Tibial nerve (tissue), 4 donors: ENCODE measurements around the gene PCBP3. TPM values are rescaled to one million over a fixed set of nuclear protein-coding genes. Genes with fewer than 3 reads are reported as not detected.
"Not testable (repeated sequence)": the region's sequence is repeated elsewhere in the genome, so short reads cannot be mapped to it uniquely, and the experiment has no call there.

Experiments
- DNase-seq, 2 donors: peaks; one replicate each; pipeline ENCODE4 v3.0.0-alpha.2; 2019; ENCODE audit warnings: low spot score in 2 of 2
- H3K27ac ChIP-seq, 4 donors: fragments of 200-600 bp; sonication (generic) in 3 of 4; one replicate each; pipeline ENCODE4 v1.5.1; 2017 to 2019; ENCODE audit warnings: mild to moderate bottlenecking in 1 of 4
- H3K27me3 ChIP-seq, 2 donors: fragments of 200-600 bp; sonication (generic) in 1 of 2; one replicate each; pipeline versions ENCODE4 v1.5.1 to v1.6.0; 2017 to 2019
- H3K36me3 ChIP-seq, 3 donors: fragments of 200-600 bp; sonication (generic); one replicate each; pipeline ENCODE4 v1.5.1; 2018 to 2019
- H3K4me1 ChIP-seq, 4 donors: fragments of 200-600 bp; sonication (generic) in 3 of 4; one replicate each; pipeline ENCODE4 v1.5.1; 2017 to 2019
- H3K4me3 ChIP-seq, 4 donors: fragments of 200-600 bp; sonication (generic) in 3 of 4; one replicate each; pipeline ENCODE4 v1.5.1; 2017 to 2019; ENCODE audit warnings: mild to moderate bottlenecking in 1 of 4, moderate library complexity in 1 of 4
- H3K9me3 ChIP-seq, 4 donors: fragments of 200-600 bp; sonication (generic) in 3 of 4; one replicate each; pipeline ENCODE4 v1.5.1; 2017 to 2019
- EP300 ChIP-seq, 2 donors: sonication (generic); formaldehyde crosslinking; IDR thresholded peaks; one replicate each; pipeline ENCODE4 v1.6.1; 2017; ENCODE audit warnings: antibody characterized with exemption in 2 of 2, mild to moderate bottlenecking in 1 of 2
- POLR2A ChIP-seq, 2 donors: fragments of 450-650 bp; IDR thresholded peaks; one replicate each; pipeline ENCODE4 v1.6.1; 2017; ENCODE audit warnings: antibody characterized with exemption in 2 of 2, mild to moderate bottlenecking in 2 of 2, moderate library complexity in 2 of 2
- WGBS, 2 donors: methylation state at CpG; one replicate each; pipeline ENCODE4 v1.1.5; 2018; 5-methylcytosine and 5-hydroxymethylcytosine counted together
- total RNA-seq, 4 donors: library from RNA; depleted of rRNA; stranded (reverse); fragments of >200 nt; gene quantifications; one replicate each; pipeline ENCODE4 v1.1.0, GENCODE V29; 2016
- TF ChIP-seq, protein P1 (sequence below), 5 experiments: fragments of 200-600 bp in 3 of 5; fragments of 450-650 bp in 2 of 5; sonication (generic) in 3 of 5; IDR thresholded peaks; one replicate each; pipeline ENCODE4 v1.5.1; 2016 to 2019; ENCODE audit warnings: antibody characterized with exemption in 5 of 5, mild to moderate bottlenecking in 3 of 5, moderate library complexity in 2 of 5

The PCBP3 gene
- total RNA-seq, 4 donors from 2014 or later = 4.2 to 13.4 (median 9.6) TPM

DNA sequence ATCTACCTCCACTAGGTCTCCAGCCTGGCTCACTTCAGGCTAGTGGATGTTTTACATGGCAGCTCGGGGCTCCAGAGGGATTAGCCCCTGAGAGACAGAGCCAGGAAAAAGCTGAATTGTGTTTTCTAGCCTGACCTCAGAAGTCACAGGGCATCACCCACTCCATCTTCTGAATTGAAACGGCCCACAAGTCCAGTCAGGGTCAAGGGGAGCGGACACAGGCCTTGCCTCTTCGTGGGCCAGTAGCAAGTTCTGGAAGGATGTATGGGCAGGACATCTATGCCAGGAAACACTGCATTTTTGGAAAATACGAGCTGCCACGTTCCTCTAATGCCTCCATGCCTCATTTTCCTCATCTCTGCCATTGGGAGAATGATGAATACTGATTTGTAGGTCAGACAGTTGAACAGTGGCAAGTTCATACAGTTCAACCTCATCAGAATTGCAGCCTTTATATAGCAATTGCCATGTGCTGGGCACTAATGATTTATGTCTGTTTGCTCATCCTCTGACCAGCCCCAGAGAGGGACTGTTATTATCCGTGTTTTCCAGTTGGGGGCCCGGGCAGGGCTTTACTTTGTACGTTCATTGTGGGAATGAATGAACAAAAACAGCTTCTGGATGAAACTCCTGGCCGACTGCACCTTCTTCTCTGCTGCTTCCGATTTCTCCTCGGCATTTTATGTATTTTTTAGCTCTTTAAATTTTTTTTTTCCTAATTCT lies 23.2 kb upstream of the PCBP3 start:
- no peak for DNase-seq
- Histone ChIP-seq H3K27ac (no peak overlapping the region), H3K27me3 (peaks cover 0 to 12% of the 10 kb centered on the region in 2 donors), H3K4me1 (no peaks in the 10 kb centered on the region), H3K36me3 (no peaks in the 10 kb centered on the region), H3K9me3 (peaks cover 0 to 9% (median 0%) of the 10 kb centered on the region in 4 donors), H3K4me3 (no peak overlapping the region)
- WGBS, 2 donors = 44 to 50% methylated on average over 12 of the region's 12 CpGs
- TF ChIP-seq POLR2A (IDR thresholded peaks at IDR 0.05) = no peak
- TF ChIP-seq, protein P1, sequence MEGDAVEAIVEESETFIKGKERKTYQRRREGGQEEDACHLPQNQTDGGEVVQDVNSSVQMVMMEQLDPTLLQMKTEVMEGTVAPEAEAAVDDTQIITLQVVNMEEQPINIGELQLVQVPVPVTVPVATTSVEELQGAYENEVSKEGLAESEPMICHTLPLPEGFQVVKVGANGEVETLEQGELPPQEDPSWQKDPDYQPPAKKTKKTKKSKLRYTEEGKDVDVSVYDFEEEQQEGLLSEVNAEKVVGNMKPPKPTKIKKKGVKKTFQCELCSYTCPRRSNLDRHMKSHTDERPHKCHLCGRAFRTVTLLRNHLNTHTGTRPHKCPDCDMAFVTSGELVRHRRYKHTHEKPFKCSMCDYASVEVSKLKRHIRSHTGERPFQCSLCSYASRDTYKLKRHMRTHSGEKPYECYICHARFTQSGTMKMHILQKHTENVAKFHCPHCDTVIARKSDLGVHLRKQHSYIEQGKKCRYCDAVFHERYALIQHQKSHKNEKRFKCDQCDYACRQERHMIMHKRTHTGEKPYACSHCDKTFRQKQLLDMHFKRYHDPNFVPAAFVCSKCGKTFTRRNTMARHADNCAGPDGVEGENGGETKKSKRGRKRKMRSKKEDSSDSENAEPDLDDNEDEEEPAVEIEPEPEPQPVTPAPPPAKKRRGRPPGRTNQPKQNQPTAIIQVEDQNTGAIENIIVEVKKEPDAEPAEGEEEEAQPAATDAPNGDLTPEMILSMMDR (IDR thresholded peaks at IDR 0.05) = no peak
- TF ChIP-seq EP300 (IDR thresholded peaks at IDR 0.05) = no peak

DNA sequence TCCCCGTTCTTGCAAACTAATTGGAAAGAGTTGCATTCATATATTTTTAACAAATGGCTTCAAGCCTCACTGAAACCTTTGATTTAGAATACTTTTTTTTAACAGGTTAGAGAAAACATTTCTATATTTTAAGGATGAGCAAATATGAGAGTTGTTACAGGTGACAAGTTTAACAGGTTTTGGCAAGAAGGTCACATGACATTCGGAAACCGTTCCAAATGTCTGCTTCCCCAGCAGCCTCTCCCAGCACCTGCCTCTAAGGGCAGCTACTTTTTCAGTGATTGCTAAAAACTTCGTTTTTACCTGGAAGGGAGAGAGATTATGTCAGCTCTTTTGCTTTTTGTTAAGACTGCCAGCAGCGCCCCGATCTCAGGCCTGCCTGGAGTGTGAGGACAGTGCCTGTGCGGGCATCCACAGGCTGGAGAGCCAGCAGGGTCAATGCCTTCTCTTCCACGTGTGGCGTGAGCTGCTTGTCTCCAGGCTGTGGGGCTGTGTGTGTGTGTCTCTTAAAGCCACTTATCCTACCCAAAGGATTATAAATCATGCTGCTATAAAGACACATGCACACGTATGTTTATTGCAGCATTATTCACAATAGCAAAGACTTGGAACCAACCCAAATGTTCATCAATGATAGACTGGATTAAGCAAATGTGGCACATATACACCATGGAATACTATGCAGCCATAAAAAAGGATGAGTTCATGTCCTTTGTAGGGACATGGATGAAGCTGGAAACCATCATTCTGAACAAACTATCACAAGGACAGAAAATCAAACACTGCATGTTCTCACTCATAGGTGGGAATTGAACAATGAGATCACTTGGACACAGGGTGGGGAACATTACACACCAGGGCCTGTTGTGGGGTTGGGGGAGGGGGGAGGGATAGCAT lies 21.8 kb upstream of the PCBP3 start:
- 65 to 71% methylated on average over 10 of the region's 10 CpGs for WGBS, 2 donors
- not testable (repeated sequence) for H3K9me3 ChIP-seq, H3K27ac ChIP-seq, H3K4me3 ChIP-seq, H3K27me3 ChIP-seq, H3K4me1 ChIP-seq, DNase-seq, H3K36me3 ChIP-seq

DNA sequence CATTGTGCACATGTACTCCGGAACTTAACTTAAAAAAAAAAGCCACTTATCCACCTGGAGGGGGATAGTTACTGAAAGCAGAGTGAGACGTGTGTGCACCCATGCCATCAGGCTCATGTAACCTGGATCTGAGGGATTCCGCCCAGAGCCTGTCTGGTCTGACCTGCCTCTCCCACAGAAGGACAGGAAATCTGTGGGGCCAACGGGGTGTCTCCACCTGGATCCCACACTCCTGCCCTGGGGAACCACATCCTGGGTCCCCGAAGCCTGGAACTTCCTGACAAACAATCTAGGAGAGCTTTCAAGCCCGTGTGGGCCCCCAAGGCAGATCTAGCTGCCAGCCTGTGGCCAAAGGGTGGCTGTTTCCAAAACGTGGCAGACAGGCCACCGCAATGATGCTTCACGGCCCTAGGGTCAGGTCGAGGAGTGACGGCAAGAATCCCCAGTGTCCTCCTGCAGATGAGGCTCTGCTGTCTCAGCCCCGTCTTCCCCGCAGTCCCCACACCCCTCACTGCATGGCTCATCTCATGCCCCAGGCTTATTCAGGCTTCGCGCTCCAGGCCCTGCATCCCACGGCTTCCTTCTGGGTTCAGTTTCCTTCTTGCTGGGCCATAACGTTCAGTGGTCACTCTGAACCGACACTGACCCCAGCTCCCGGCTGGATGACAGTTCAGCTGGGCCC lies 21.0 kb upstream of the PCBP3 start:
- peaks cover 0 to 6% of the 10 kb centered on the region in 2 donors for H3K27me3 ChIP-seq
- WGBS, 2 donors = 70 to 71% methylated on average over 17 to 18 of the region's 19 CpGs
- no peaks in the 10 kb centered on the region for H3K36me3 ChIP-seq
- H3K4me1 ChIP-seq = no peaks in the 10 kb centered on the region
- H3K27ac ChIP-seq = no peak overlapping the region
- DNase-seq = no peak
- TF ChIP-seq, protein P1 (IDR thresholded peaks at IDR 0.05) = no peak
- no peak for TF ChIP-seq POLR2A (IDR thresholded peaks at IDR 0.05)
- TF ChIP-seq EP300 (IDR thresholded peaks at IDR 0.05) = no peak
- peaks cover 0 to 9% (median 0%) of the 10 kb centered on the region in 4 donors for H3K9me3 ChIP-seq
- H3K4me3 ChIP-seq = no peak overlapping the region

DNA sequence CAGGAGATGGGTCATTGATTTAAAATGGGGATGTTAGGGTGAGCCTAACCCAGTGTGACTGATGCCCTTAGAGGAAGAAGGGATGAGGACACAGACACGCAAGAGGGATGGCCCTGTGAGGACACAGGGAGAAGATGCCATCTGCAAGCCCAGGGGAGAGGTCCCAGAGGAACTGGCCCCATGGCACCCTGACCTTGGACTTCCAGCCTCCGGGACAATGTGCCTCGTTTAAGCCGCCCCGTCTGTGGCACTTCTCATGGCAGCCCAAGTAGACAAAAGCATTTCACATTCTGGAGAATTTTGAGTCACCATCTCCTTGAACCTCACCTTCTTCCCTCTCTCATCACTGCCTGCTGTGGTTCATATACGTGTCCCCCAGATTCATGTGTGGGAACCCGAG lies 20.1 kb upstream of the PCBP3 start:
- H3K4me3 ChIP-seq = no peak overlapping the region
- H3K9me3 ChIP-seq = peaks cover 0 to 9% (median 0%) of the 10 kb centered on the region in 4 donors
- H3K36me3 ChIP-seq = no peaks in the 10 kb centered on the region
- 65 to 67% methylated on average over 7 of the region's 7 CpGs for WGBS, 2 donors
- H3K4me1 ChIP-seq = no peaks in the 10 kb centered on the region
- H3K27ac ChIP-seq = no peak overlapping the region
- peaks cover 0 to 4% of the 10 kb centered on the region in 2 donors for H3K27me3 ChIP-seq
- TF ChIP-seq POLR2A (IDR thresholded peaks at IDR 0.05) (no peak), EP300 (IDR thresholded peaks at IDR 0.05) (no peak)
- TF ChIP-seq, protein P1 (IDR thresholded peaks at IDR 0.05) = no peak
- no peak for DNase-seq

DNA sequence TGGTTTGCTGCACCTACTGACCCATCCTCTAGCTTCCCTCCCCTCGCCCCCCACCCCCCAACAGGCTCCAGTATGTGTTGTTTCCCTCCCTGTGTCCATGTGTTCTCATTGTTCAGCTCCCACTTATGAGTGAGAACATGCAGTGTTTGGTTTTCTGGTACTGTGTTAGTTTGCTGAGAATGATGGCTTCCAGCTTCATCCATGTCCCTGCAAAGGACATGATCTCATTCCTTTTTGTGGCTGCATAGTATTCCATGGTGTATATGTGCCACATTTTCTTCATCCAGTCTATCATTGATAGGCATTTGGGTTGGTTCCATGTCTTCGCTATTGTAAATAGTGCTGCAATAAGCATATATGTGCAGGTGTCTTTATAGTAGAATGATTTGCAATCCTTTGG lies 17.4 kb upstream of the PCBP3 start:
- not testable (repeated sequence) for H3K9me3 ChIP-seq, H3K36me3 ChIP-seq, DNase-seq, H3K27me3 ChIP-seq, H3K4me3 ChIP-seq, H3K4me1 ChIP-seq, H3K27ac ChIP-seq
- WGBS, 2 donors = 73 to 75% methylated on average over 2 of the region's 2 CpGs
